Endothelial cell of umbilical vein (primary cell): Measurements from ENCODE around the gene CCDC86. TPM values are rescaled to one million over a fixed set of nuclear protein-coding genes. Genes with fewer than 3 reads are reported as not detected.

Experiments used
- BruUV-seq: library from RNA; stranded (reverse); fragments of 400-500 nt; replicated peaks from 2 replicates; lab custom pipeline; 2021; lab: Mats Ljungman, UMichigan
- CTCF ChIA-PET: fragments of 300-600, 350-600 bp; sonication (Branson Sonifier 250); formaldehyde crosslinking; loops from one replicate; lab custom pipeline; 2021; ENCODE audit warnings: antibody characterized with exemption, inconsistent platforms; lab: Charles Lee
- POLR2A ChIA-PET: fragments of 300-600, 350-600 bp; sonication (Branson Sonifier 250); formaldehyde crosslinking; loops from one replicate; lab custom pipeline; 2021; ENCODE audit warnings: antibody characterized with exemption, inconsistent platforms; lab: Charles Lee
- DNase-seq: peaks from one replicate; pipeline ENCODE4 v3.0.0-alpha.2; 2011; ENCODE audit warnings: low read depth, low spot score
- FAIRE-seq: peaks from 2 replicates; lab custom pipeline; 2011; peaks lifted over from hg19 to GRCh38; lab: Jason Lieb, UNC
- H2AFZ ChIP-seq: 2 replicates; pipeline ENCODE4 v1.6.0; 2012; ENCODE audit warnings: low read depth, low read length, control low read depth, inconsistent platforms
- H3K27ac ChIP-seq: 2 replicates; pipeline ENCODE4 v1.5.1; 2011; ENCODE audit warnings: low read depth, mild to moderate bottlenecking, control low read depth, low read length, moderate library complexity; ENCODE audit not compliant: insufficient read depth
- H3K27me3 ChIP-seq, 2 experiments: 2 replicates each; pipeline versions ENCODE4 v1.6.0 to v1.6.1; 2011; ENCODE audit warnings: low read length in 2 of 2, mixed read lengths in 1 of 2; ENCODE audit not compliant: control insufficient read depth in 2 of 2, insufficient read depth in 2 of 2
- H3K36me3 ChIP-seq, 2 experiments: 2 replicates in 1 of 2; 3 replicates in 1 of 2; pipeline ENCODE4 v1.5.1; 2011; ENCODE audit warnings: low read length in 2 of 2, mild to moderate bottlenecking in 1 of 2, moderate library complexity in 1 of 2; ENCODE audit not compliant: control insufficient read depth in 2 of 2, insufficient read depth in 2 of 2; ENCODE audit errors: extremely low read depth in 1 of 2
- H3K4me1 ChIP-seq: 3 replicates; pipeline ENCODE4 v1.5.1; 2011; ENCODE audit warnings: mild to moderate bottlenecking, low read length; ENCODE audit not compliant: control insufficient read depth, insufficient read depth; ENCODE audit errors: extremely low read depth
- H3K4me2 ChIP-seq: 2 replicates; pipeline ENCODE4 v1.6.1; 2011; ENCODE audit warnings: low read length, control low read depth, mixed read lengths; ENCODE audit not compliant: insufficient read depth
- H3K4me3 ChIP-seq, 3 experiments: fragments of 200-600 bp in 1 of 3; sonication (generic), shearing (Covaris generic) in 1 of 3; replicated peaks in 1 of 3; 2 replicates each; pipeline ENCODE4 v1.5.1; 2011 to 2016; ENCODE audit warnings: control low read depth in 3 of 3, low read length in 3 of 3, mild to moderate bottlenecking in 2 of 3, inconsistent platforms in 1 of 3, low read depth in 1 of 3, moderate library complexity in 1 of 3; ENCODE audit not compliant: insufficient read depth in 1 of 3
- H3K79me2 ChIP-seq: 2 replicates; pipeline ENCODE4 v1.6.0; 2012; ENCODE audit warnings: low read length, inconsistent platforms; ENCODE audit not compliant: control insufficient read depth, insufficient read depth
- H3K9ac ChIP-seq: replicated peaks from 2 replicates; pipeline ENCODE3; 2011; ENCODE audit warnings: low read length, control low read depth; ENCODE audit not compliant: insufficient read depth; ENCODE audit errors: extremely low read depth
- H3K9me1 ChIP-seq: replicated peaks from 3 replicates; pipeline ENCODE4 v1.6.0; 2011; ENCODE audit warnings: mild to moderate bottlenecking, low read length; ENCODE audit not compliant: control insufficient read depth, insufficient read depth; ENCODE audit errors: extremely low read depth
- H3K9me3 ChIP-seq: replicated peaks from 2 replicates; pipeline ENCODE4 v1.5.1; 2012; ENCODE audit warnings: low read length, inconsistent platforms; ENCODE audit not compliant: control insufficient read depth, insufficient read depth
- H4K20me1 ChIP-seq: replicated peaks from 2 replicates; pipeline ENCODE3; 2011; ENCODE audit warnings: mild to moderate bottlenecking, low read length; ENCODE audit not compliant: control insufficient read depth, insufficient read depth; ENCODE audit errors: extremely low read depth
- GATA2 ChIP-seq: IDR thresholded peaks from 2 replicates; pipeline ENCODE4 v1.7.0; 2011; ENCODE audit warnings: low read depth, mild to moderate bottlenecking, moderate library complexity, mixed read lengths, low read length; ENCODE audit not compliant: insufficient read length, insufficient read depth
- JUN ChIP-seq: IDR thresholded peaks from 2 replicates; pipeline ENCODE4 v1.6.1; 2011; ENCODE audit warnings: borderline replicate concordance, low read depth; ENCODE audit not compliant: insufficient read length, insufficient read depth
- dilution Hi-C: fragments of 300-500 bp; cut with MboI; formaldehyde crosslinking; loops from one replicate; pipeline ENCODE4 v1.15.0; 2019; ENCODE audit warnings: low sequenced_read_pairs; ENCODE audit not compliant: extremely low pct_ligation_motif_present
- intact Hi-C: fragments of 100-400 bp; cut with micrococcal nuclease; formaldehyde crosslinking; loops from one replicate; pipeline ENCODE4 v1.10.0; 2022
- polyA plus RNA-seq, 4 experiments: library from polyadenylated mRNA; depleted of rRNA in 3 of 4; stranded (reverse) in 3 of 4; unstranded in 1 of 4; fragments of >200 nt; gene quantifications; 2 replicates each; pipeline versions ENCODE4 v1.2.1 to v1.2.3, GENCODE V29; 2011 to 2012; ENCODE audit warnings: missing spikeins in 1 of 4
- total RNA-seq: library from RNA; stranded (reverse); gene quantifications from 2 replicates; pipeline ENCODE4 v1.2.3, GENCODE V29; 2021
- TF ChIP-seq, protein P1 (sequence below), 2 donors: IDR thresholded peaks; 1 replicate in 1 of 2; 2 replicates in 1 of 2; pipeline ENCODE4 v1.5.1; 2011; ENCODE audit warnings: low read length in 2 of 2, mild to moderate bottlenecking in 2 of 2, moderate library complexity in 2 of 2, control low read depth in 1 of 2, inconsistent platforms in 1 of 2, low read depth in 1 of 2; ENCODE audit not compliant: insufficient read depth in 1 of 2; ENCODE audit errors: extremely low read depth in 1 of 2

The CCDC86 gene
- total and polyA plus RNA-seq, 2 donors (not counting 3 experiments of a cell fraction or from before 2014, with no cell fraction given) = 29.8 to 60.8 TPM

DNA sequence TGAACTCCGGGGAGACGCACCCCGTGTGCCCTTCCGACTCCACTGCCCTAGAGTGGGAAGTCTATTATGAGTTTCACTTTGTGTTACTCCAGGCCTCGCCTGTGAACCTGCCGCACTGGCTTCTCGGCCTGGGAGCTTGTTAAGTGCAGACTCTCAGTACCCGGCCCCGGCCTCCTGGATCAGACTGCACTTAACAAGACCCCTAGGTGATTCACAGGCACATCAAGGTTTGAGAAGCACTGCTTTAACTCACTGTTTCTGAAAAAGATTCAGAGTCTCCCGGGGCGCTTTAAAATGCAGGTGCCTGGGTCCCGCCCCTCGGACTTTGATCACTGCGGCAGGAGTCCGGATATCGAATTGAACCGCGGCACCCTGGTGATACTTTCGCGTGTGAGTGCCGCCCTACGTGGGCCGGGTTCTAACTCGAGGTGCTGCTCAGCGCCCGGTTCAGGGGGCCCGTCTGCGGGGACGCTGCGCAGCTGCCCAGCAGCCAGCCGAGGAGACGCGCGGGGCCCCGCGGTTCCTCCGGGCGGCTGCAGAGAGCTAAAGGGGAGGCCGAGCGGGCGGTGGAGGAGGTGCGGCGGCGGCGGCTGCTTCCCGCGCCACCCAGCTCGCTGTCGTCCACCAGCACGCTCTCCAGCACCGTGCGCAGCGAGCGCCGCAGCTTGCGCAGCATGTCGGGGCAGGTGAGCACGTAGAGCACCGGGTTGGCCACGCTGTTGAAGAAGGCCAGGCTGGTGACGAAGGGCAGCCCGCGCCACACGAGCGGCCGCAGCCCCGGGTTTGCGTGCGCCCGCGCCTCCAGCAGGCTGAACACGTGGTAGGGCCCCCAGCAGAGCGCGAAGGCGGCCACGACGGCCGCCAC is 10.4 kb downstream of the CCDC86 start:
- intact Hi-C loops = no loop called here
- Histone ChIP-seq H3K9me3 (no peaks in the 10 kb centered on the region), H3K79me2 (peaks cover 2% of the 10 kb centered on the region), H3K4me3 (no peak overlapping the region), H4K20me1 (no peaks in the 10 kb centered on the region), H3K4me1 (no peaks in the 10 kb centered on the region), H3K4me2 (no peak overlapping the region), H3K36me3 (peaks cover 0 to 24% of the 10 kb centered on the region in 2 experiments), H3K9me1 (no peaks in the 10 kb centered on the region), H3K27me3 (no peaks in the 10 kb centered on the region), H2AFZ (no peak overlapping the region), H3K27ac (no peak overlapping the region), H3K9ac (no peak overlapping the region)
- ChIA-PET POLR2A (no interaction called here), CTCF (interaction anchor here (0.8 to 0.9 kb wide), 2 partner anchors 21 to 47 kb away, joined by 3 to 4 read pairs; no protein-coding TSS in a partner anchor)
- dilution Hi-C loops = no loop called here
- FAIRE-seq (no peak), DNase-seq (no peak)
- BruUV-seq = no TSS peak
- TF ChIP-seq, protein P1, sequence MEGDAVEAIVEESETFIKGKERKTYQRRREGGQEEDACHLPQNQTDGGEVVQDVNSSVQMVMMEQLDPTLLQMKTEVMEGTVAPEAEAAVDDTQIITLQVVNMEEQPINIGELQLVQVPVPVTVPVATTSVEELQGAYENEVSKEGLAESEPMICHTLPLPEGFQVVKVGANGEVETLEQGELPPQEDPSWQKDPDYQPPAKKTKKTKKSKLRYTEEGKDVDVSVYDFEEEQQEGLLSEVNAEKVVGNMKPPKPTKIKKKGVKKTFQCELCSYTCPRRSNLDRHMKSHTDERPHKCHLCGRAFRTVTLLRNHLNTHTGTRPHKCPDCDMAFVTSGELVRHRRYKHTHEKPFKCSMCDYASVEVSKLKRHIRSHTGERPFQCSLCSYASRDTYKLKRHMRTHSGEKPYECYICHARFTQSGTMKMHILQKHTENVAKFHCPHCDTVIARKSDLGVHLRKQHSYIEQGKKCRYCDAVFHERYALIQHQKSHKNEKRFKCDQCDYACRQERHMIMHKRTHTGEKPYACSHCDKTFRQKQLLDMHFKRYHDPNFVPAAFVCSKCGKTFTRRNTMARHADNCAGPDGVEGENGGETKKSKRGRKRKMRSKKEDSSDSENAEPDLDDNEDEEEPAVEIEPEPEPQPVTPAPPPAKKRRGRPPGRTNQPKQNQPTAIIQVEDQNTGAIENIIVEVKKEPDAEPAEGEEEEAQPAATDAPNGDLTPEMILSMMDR (IDR thresholded peaks at IDR 0.05; ENCODE audit: extremely low read depth in 1 of 2, insufficient read depth in 1 of 2, low read depth in 1 of 2, low read length in 2 of 2) = no peak
- no peak for TF ChIP-seq GATA2
- TF ChIP-seq JUN = no peak
